HG02870 (cell line): ENCODE data around the gene GGA2.
"Not testable (repeated sequence)": the region's sequence is repeated elsewhere in the genome, so short reads cannot be mapped to it uniquely, and the experiment has no call there.

Experiments used
- ATAC-seq: cut with Tn5 transposase; IDR thresholded peaks from one replicate; pipeline ENCODE4 v1.9.1; 2021; ENCODE audit warnings: mild to moderate bottlenecking, moderate library complexity; ENCODE audit not compliant: unreplicated experiment

GGA2 gene

DNA sequence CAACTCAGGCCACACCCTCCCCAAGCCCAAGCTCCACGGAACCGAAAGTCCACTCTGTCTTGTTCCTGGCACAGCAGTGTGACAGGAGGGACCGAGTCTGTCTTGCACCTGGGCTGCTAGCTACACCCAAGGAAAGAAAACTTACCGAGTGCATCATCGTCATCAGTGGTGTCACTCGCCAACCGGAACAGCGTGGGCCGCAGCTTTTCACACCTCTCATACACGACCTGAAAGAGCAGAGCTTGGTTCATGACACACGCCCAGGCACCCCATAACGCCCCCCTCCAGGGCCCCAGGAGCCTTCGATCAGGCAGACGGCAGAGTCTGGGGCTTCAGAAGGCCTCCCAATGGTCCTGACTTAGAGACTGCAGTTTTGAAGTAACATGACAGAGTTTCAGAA is 27.5 kb downstream of the GGA2 start:
- no peak for ATAC-seq

DNA sequence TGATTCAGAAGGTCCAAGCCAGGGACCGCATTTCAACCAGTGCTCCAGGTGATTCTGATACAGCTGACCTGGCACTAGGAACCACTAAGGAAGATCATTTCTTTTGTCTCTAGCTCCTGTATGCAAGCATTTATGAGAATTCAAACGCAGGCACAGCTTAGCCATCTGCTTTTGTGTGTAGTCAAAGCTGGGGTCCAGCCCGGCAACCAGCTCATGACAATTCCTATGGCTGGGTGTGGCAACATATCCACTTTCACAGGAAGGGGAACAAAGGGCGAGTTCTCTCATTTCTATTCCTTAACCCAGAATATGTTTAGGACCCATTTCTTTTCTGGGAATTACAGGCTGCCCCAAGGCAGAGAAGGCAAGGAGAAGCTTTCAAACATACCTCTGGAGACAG is 30.0 kb downstream of the GGA2 start:
- ATAC-seq, result no peak

DNA sequence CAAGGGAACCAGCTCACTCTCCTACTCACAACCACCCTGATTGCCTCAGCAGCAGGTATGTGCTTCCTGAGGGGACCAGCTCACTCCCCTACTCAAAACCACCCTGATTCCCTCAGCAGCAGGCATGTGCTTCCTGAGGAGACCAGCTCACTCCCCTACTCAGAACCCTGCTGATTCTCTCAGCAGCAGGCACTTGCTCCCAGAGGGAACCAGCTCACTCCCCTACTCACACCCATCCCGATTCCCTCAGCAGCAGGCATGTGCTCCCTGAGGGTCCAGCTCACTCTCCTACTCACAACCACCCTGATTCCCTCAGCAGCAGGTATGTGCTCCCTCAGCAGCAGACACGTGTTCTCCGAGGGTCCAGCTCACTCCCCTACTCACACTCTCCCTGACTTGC is 31.2 kb downstream of the GGA2 start:
- no peak for ATAC-seq

DNA sequence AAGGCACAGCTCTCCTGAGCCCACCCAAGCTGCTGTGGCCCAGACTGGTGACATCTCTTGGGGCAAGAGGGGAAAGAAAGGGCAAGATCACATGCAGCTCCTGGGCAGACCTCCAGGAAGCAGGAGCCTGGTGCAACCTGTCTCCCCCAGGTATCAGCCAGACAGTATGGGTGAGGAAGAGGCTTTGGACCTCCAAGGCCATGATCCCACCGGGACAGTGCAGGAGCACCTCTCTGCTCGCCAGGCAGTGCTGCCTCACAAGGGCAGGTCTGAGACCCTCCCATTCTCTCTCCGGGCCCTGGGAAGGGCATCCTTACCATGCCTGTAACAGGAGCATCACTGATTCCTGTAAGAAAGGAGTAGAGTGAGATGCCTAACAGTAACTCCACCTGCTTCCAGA is 31.7 kb downstream of the GGA2 start:
- ATAC-seq, result no peak

GRCh38 chr16:23476289-23476688 is 34.0 kb downstream of the GGA2 start:
- ATAC-seq, result no peak

GRCh38 chr16:23469814-23470213 is 40.5 kb downstream of the GGA2 start:
- no peak for ATAC-seq

GRCh38 chr16:23466162-23466885 is 44.0 kb downstream of the GGA2 start:
- ATAC-seq, result no peak

GRCh38 chr16:23465179-23465578 is 45.1 kb downstream of the GGA2 start:
- no peak for ATAC-seq

- no peak for ATAC-seq
Measured at GRCh38 chr16:23464196-23464595, 46.1 kb downstream of the GGA2 start.

DNA sequence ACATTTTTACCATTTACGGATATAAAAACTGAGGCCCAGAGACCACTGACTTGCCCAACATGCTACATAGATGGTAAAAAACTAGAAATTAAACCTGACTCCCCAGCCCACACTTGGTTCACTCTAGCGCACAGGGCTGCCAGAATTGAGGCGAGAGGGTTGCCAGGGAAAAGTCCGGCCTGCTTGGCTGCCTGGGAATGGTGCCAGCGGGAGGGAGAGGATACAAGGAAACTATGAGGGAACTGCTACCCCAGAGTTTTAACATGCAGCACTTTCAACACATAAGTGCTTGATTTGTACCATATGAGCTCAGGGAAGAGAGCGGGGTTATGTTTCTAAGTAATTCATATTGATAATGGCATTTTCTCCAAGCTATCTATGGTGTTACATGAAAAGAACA is 47.3 kb downstream of the GGA2 start:
- not testable (repeated sequence) for ATAC-seq

DNA sequence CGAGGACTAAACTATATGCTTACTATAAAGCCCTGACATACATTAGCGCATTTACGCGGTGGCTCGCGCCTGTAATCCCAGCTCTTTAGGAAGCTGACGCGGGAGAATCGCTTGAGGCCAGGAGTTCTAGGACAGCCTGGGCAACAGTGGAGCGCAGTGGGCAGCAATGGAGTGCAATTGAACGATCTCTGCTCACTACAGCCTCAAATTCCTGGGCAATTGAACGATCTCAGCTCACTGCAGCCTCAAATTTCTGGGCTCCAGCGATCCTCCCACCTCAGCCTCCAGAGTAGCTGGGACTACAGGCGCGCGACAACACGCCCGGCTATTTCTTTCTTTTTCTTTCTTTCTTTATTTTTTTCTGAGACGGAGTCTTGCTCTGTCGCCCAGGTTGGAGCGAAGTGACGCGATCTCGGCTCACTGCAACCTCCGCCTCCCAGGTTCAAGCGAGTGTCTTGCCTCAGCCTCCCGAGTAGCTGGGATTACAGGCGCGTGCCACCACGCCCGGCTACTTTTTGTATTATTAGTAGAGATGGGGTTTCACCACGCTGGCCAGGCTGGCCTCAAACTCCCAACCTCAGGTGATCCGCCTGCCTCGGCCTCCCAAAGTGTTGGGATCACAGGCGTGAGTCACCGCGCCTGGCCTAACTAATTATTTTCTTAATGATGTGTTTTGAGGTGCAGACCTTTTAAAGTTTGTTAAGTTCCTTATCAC is 56.8 kb downstream of the GGA2 start:
- no peak for ATAC-seq

DNA sequence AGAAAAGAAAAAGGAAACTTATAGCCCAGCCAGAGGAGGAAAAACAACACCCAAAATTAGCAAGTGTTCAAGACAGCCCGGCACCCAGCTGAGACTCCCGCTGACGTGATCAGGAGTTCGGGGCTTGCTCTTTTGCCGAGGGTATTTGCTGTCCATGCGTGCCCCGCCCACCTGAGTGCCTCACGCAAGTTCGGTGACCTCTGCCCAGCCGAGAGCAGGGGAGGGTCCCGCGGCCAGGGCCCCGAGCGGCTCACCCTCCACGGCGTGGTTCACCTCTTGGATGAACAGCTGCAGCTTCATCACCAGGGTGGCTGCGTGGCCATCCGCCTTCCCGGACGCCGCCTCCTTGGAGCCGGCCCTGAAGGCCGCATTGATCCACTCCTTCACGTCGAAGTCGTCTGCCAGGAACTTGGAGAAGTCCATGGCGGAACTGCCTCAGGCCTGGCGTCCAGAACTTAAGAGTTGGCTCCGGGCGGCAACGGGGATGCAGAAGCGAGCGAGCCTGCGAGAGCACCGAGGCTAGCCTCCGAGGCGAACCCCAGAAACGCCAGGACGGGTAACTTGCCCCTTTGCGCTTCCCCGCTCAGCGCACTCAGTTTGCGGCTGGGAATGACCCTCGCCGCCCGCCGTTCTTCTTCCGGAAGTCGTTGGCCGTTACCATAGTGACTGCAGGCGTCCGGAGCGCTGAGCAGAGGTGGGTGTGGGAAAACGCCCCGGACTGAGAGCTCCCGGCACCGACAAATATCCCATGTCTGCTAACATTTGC is 57.5 kb downstream of the GGA2 start, which contains the start of gene COG7:
TSS of gene COG7 (minus strand) at position 618 of the 766 bp plus-strand sequence. CDS start at position 423, 195 bp downstream.
- peak; percentile 78 for ATAC-seq

DNA sequence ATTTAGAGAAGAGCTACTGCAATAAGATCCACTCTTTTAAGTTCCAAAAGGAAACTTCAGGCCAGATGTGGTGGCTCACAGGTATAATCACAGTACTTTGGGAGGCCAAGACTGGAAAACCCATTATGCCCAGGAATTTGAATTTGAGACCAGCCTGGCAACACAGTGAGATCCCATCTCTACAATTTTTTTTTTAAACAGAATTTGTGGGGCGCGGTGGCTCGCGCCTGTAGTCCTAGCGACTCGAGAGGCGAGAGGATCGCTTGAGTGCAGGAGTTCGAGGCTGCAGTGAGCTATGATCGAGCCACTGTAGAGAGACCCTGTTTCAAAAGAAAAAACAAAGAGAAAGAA is 58.1 kb downstream of the GGA2 start:
- peak; percentile 11 for ATAC-seq

DNA sequence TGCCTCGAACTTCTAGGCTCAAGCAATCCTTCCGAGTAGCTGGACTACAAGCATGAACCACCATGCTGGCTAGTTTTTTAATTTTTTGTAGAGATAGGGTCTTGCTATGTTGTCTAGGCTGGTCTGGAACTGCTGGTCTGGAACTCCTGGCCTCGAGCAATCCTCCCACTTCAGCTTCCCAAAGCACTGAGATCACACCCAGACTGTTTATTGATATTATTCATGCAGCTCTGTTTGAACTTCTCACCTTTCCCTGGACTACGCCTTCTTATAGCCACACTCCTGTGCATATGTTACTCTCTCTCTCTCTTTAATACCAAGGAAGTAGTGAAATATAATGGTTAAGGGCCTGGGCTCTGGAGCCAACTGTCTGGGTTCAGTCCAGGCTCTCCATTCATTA is 61.9 kb downstream of the GGA2 start:
- no peak for ATAC-seq

- ATAC-seq, result not testable (repeated sequence)
Measured at GRCh38 chr16:23437542-23437941, 72.8 kb downstream of the GGA2 start.

GRCh38 chr16:23436951-23437350 is 73.3 kb downstream of the GGA2 start:
- ATAC-seq, result no peak

- ATAC-seq, result no peak
Measured at GRCh38 chr16:23435500-23435899, 74.8 kb downstream of the GGA2 start.

- no peak for ATAC-seq
Measured at GRCh38 chr16:23434380-23434779, 75.9 kb downstream of the GGA2 start.

GRCh38 chr16:23433261-23433920 is 76.9 kb downstream of the GGA2 start:
- no peak for ATAC-seq

GRCh38 chr16:23432176-23433128 is 77.8 kb downstream of the GGA2 start:
- ATAC-seq, result no peak
